Stomach (tissue), 9 donors: ENCODE measurements around the gene TAB2. TPM values are rescaled to one million over a fixed set of nuclear protein-coding genes. Genes with fewer than 3 reads are reported as not detected.
A peak's percentile ranks its signal among the peaks of the same experiment; 100 is the strongest.

Experiments
- DNase-seq, 2 donors: peaks; one replicate each; pipeline versions ENCODE4 v3.0.0 to v3.0.0-alpha.2; 2013 to 2019
- H3K27ac ChIP-seq, 5 donors: fragments of 200-600 bp in 4 of 5; sonication (generic) in 4 of 5; one replicate each; pipeline ENCODE4 v1.5.1; 2013 to 2019; ENCODE audit warnings: mild to moderate bottlenecking in 1 of 5, moderate library complexity in 1 of 5
- H3K27me3 ChIP-seq, 3 donors: fragments of 200-600 bp; sonication (generic); one replicate each; pipeline ENCODE4 v1.5.1; 2017 to 2019; ENCODE audit warnings: mixed run types in 1 of 3
- H3K36me3 ChIP-seq, 4 donors: fragments of 200-600 bp; sonication (generic); 1 replicate in 3 of 4; 2 replicates in 1 of 4; pipeline ENCODE4 v1.5.1; 2016 to 2019
- H3K4me1 ChIP-seq, 4 donors: fragments of 200-600 bp; sonication (generic); one replicate each; pipeline ENCODE4 v1.5.1; 2016 to 2019
- H3K4me3 ChIP-seq, 4 donors: fragments of 200-600 bp; sonication (generic) in 3 of 4; one replicate each; pipeline ENCODE4 v1.5.1; 2016 to 2019; ENCODE audit warnings: mild to moderate bottlenecking in 1 of 4
- H3K9me3 ChIP-seq, 4 donors: fragments of 200-600 bp; sonication (generic); one replicate each; pipeline ENCODE4 v1.5.1; 2016 to 2019
- EP300 ChIP-seq: sonication (generic); formaldehyde crosslinking; IDR thresholded peaks from one replicate; pipeline ENCODE4 v1.6.1; 2017; ENCODE audit warnings: antibody characterized with exemption
- POLR2A ChIP-seq, 4 donors: fragments of 450-650 bp; IDR thresholded peaks; one replicate each; pipeline ENCODE4 v1.6.1; 2016; ENCODE audit warnings: antibody characterized with exemption in 4 of 4, control low read depth in 2 of 4, mild to moderate bottlenecking in 1 of 4, moderate library complexity in 1 of 4
- POLR2AphosphoS5 ChIP-seq, 3 donors: sonication (generic); formaldehyde crosslinking; IDR thresholded peaks; one replicate each; pipeline ENCODE4 v1.6.1; 2016; ENCODE audit warnings: antibody characterized with exemption in 3 of 3
- WGBS, 5 donors: extraction: QIAGEN DNeasy Blood & Tissue Kit in 3 of 5; methylation state at CpG; one replicate each; pipeline versions ENCODE4 v1.1.5 to v1.1.7; 2013 to 2018; 5-methylcytosine and 5-hydroxymethylcytosine counted together
- intact Hi-C: fragments of 100-400 bp; cut with DNase I; formaldehyde crosslinking; loops from one replicate; pipeline ENCODE4 v1.15.1; 2023; ENCODE audit warnings: low total_unique reads
- polyA plus RNA-seq, 3 donors: library from polyadenylated mRNA; stranded (reverse); fragments of 200-250 nt; gene quantifications; one replicate each; pipeline ENCODE4 v1.2.3, GENCODE V29; 2013
- total RNA-seq, 5 donors: library from RNA; depleted of rRNA; stranded (reverse); fragments of >200 nt; gene quantifications; one replicate each; pipeline versions ENCODE4 v1.1.0 to v1.2.3, GENCODE V29; 2014 to 2016
- TF ChIP-seq, protein P1 (sequence below), 7 experiments: fragments of 450-650 bp in 4 of 7; fragments of 200-600 bp in 3 of 7; sonication (generic) in 3 of 7; IDR thresholded peaks; one replicate each; pipeline ENCODE4 v1.5.1; 2016 to 2019; ENCODE audit warnings: antibody characterized with exemption in 7 of 7, control low read depth in 2 of 7, mild to moderate bottlenecking in 1 of 7
- donor health status: healthy with polysubstance abuse.
- donor health status: Bipolar disorder and iron deficiency.
- donor health status: healthy.

TAB2 gene
- total and polyA plus RNA-seq, 8 donors: 14.1 to 119 (median 47.4) TPM

DNA sequence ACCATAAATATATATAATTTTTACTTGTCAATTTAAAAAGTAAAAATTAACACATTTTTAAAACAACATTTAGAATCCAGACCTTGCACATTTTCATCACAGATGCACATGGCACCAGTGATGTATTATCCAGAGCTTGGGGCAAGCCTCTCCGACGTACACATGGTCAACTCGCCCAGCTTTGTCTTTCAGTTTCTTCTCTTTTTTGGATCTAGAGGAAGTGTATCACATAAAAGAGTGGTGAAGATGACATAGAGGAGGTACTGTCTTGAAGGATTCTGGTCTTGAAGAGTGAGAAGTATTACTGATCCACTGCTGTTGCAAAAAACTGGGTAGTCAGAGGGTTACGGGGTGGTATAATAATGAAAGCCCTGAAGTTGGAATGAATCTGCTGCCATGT, 46.9 kb upstream of the TAB2 start:
- 88 to 96% (median 92%) methylated on average over 4 of the region's 4 CpGs for WGBS, 5 donors
- Histone ChIP-seq H3K27ac (peak overlapping the region in 1 of 5 donors; percentile 69), H3K4me3 (no peak overlapping the region), H3K27me3 (no peaks in the 10 kb centered on the region), H3K4me1 (no peaks in the 10 kb centered on the region), H3K9me3 (peaks cover 0 to 4% (median 0%) of the 10 kb centered on the region in 4 donors), H3K36me3 (no peaks in the 10 kb centered on the region)
- no peak for TF ChIP-seq POLR2A (IDR thresholded peaks at IDR 0.05)
- no peak for DNase-seq
- intact Hi-C loops: no loop called here

DNA sequence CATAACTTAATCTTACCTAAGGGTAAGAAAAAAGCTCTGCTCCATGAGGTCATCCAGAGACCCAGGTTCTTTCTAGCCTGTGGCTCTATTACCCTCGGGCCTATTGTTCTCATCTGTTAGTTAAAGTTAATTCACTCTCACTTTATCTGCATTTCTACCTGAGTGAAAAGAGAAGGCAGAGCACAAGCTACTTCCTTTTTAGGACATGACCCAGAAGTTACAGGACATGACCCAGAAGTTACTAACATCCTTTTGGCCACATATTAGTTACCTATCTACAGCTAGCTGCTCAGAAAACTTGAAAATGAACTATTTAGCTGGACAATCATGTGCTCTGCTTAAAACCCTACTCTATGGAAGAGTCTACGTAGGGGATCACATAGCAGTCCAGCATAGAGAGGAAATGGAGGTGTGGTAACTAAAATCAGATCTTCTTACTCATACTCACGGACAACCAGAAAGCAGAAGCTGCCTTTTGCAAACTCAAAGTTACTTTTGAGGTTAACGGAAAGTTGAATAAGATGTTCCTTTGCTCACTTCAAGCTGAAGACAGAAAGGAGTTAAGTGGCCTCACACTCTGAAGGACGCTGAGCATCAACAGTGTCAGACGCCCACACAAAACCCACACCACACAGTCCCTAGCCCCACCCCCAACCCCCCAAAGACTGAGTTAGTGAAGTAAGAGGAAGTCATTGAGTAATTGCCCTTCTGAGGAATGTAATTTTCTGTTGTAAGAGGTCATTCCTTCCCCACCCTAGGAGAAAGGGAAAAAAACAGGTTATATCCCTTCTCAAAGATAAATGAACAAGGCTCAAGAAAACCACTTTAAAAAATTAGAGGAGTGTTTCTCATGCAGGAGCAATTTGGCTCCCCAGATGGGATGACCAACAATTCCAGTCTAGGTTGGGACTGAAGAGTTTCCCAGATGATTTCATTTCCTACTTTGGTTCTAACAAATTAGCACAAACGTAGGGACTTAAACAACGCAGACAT, 45.9 kb upstream of the TAB2 start:
- no peaks in the 10 kb centered on the region for H3K4me1 ChIP-seq

DNA sequence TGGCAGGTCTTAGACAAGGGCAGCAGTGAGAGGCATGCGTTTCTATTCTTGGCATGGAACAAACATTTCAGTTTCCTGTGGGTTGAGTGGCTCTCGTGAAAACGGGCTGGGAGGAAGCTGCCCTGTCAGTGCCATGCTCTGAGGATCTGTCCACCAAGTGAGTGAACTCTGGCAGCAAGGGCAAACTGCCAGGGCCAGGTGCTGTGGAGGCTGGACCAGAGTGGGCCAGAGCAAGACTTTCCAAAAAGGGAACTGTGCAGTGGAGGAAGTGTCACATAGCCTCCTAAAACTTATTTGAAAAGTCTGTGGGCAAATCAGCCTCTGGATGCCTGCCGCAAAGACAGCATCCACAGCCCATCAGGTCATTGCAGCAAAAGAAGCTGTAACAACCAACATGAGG, 44.2 kb upstream of the TAB2 start:
- peak in 1 of 2 donors; percentile 31 for DNase-seq
- whole genome bisulfite sequencing, 5 donors: 61 to 79% (median 68%) methylated on average over 4 of the region's 4 CpGs
- H3K27ac ChIP-seq: no peak overlapping the region

More for the DNA sequence above, 45.9 kb upstream of the TAB2 start:
- Histone ChIP-seq H3K36me3 (no peaks in the 10 kb centered on the region), H3K27me3 (no peaks in the 10 kb centered on the region), H3K9me3 (peaks cover 0 to 4% (median 0%) of the 10 kb centered on the region in 4 donors), H3K27ac (peak overlapping the region in 2 of 5 donors; percentile 40 to 69), H3K4me3 (no peak overlapping the region)
- 74 to 80% (median 79%) methylated on average over 8 of the region's 8 CpGs for WGBS, 5 donors
- no peak for TF ChIP-seq EP300
- TF ChIP-seq, protein P1, sequence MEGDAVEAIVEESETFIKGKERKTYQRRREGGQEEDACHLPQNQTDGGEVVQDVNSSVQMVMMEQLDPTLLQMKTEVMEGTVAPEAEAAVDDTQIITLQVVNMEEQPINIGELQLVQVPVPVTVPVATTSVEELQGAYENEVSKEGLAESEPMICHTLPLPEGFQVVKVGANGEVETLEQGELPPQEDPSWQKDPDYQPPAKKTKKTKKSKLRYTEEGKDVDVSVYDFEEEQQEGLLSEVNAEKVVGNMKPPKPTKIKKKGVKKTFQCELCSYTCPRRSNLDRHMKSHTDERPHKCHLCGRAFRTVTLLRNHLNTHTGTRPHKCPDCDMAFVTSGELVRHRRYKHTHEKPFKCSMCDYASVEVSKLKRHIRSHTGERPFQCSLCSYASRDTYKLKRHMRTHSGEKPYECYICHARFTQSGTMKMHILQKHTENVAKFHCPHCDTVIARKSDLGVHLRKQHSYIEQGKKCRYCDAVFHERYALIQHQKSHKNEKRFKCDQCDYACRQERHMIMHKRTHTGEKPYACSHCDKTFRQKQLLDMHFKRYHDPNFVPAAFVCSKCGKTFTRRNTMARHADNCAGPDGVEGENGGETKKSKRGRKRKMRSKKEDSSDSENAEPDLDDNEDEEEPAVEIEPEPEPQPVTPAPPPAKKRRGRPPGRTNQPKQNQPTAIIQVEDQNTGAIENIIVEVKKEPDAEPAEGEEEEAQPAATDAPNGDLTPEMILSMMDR (IDR thresholded peaks at IDR 0.05): no peak
- DNase-seq: peak in 1 of 2 donors; percentile 35
- intact Hi-C loops: no loop called here

DNA sequence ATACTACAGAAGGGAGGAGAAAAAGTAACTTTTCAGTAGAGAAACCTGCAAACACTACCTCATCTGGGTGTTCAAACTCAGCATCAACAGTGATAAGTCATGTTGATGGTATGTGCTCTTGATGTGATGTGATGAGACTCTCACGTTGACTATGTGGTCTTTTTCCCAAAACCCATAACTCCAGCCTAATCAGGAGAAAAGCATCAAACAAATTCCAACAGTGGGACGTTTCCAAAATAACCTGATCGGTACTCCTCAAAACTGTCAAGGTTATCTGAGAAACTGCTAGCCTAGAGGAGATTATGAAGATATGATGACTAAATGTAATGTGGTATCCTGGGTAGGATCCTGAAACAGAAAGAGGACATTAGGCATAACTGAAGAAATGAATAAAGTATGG, 41.9 kb upstream of the TAB2 start:
- DNase-seq: no peak
- Histone ChIP-seq H3K4me1 (no peaks in the 10 kb centered on the region), H3K4me3 (no peak overlapping the region), H3K36me3 (no peaks in the 10 kb centered on the region), H3K27me3 (no peaks in the 10 kb centered on the region), H3K9me3 (peaks cover 0 to 4% (median 0%) of the 10 kb centered on the region in 4 donors), H3K27ac (no peak overlapping the region)
- intact Hi-C loops: no loop called here
- TF ChIP-seq POLR2A (IDR thresholded peaks at IDR 0.05) (no peak), EP300 (no peak), POLR2AphosphoS5 (IDR thresholded peaks at IDR 0.05) (no peak)
- TF ChIP-seq, protein P1 (IDR thresholded peaks at IDR 0.05): no peak
- 87 to 93% (median 92%) methylated on average over 3 of the region's 3 CpGs for WGBS, 5 donors

More for the DNA sequence above, 44.2 kb upstream of the TAB2 start:
- Histone ChIP-seq H3K9me3 (peaks cover 0 to 4% (median 0%) of the 10 kb centered on the region in 4 donors), H3K36me3 (no peaks in the 10 kb centered on the region), H3K4me1 (no peaks in the 10 kb centered on the region), H3K27me3 (no peaks in the 10 kb centered on the region), H3K4me3 (no peak overlapping the region)
- intact Hi-C loops: no loop called here
- TF ChIP-seq EP300: no peak
- TF ChIP-seq POLR2A (IDR thresholded peaks at IDR 0.05): no peak
- TF ChIP-seq, protein P1 (IDR thresholded peaks at IDR 0.05): no peak

DNA sequence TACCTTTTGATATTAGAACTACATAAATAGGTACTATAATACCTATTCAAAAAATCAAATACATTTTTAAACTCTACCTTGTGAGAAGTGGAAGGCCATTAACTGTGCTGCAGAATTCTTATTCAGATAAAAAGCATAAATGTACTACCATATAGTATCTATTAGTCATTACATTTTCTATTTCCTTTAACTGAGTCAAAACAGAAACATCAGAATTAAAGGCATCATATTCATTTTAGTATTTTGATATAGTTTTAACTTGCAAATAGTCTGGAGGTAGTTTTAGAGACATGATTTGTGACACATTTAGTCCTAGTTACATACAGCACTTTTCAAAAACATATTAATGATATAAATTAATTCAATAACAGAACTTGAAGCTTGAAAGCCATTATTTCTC, 39.9 kb upstream of the TAB2 start:
- Histone ChIP-seq H3K4me1 (no peaks in the 10 kb centered on the region), H3K36me3 (no peaks in the 10 kb centered on the region), H3K27ac (no peak overlapping the region), H3K9me3 (no peaks in the 10 kb centered on the region), H3K4me3 (no peak overlapping the region), H3K27me3 (no peaks in the 10 kb centered on the region)
- no peak for TF ChIP-seq EP300
- TF ChIP-seq POLR2A (IDR thresholded peaks at IDR 0.05): no peak
- TF ChIP-seq, protein P1 (IDR thresholded peaks at IDR 0.05): no peak
- TF ChIP-seq POLR2AphosphoS5 (IDR thresholded peaks at IDR 0.05): no peak
- intact Hi-C loops: no loop called here
- DNase-seq: no peak
